Mesendoderm (in vitro differentiated cells): ENCODE data around the gene ZGPAT.
A peak's percentile ranks its signal among the peaks of the same experiment; 100 is the strongest.

Experiments
- DNase-seq: peaks from one replicate; pipeline ENCODE4 v3.0.0; 2013
- H2AK5ac ChIP-seq: 2 replicates; pipeline ENCODE4 v1.6.1; 2013; ENCODE audit warnings: low read length, inconsistent platforms
- H2BK120ac ChIP-seq: 2 replicates; pipeline ENCODE4 v1.6.1; 2013; ENCODE audit warnings: low read depth, mild to moderate bottlenecking, low read length, moderate library complexity, mixed read lengths
- H2BK15ac ChIP-seq: replicated peaks from 2 replicates; pipeline ENCODE4 v1.6.1; 2013; ENCODE audit warnings: low read depth, mild to moderate bottlenecking, moderate library complexity
- H2BK5ac ChIP-seq: 2 replicates; pipeline ENCODE4 v1.6.1; 2013; ENCODE audit warnings: low read length, inconsistent platforms
- H3K18ac ChIP-seq: 2 replicates; pipeline ENCODE4 v1.6.1; 2013; ENCODE audit warnings: mild to moderate bottlenecking, low read length, mixed read lengths
- H3K23ac ChIP-seq: one replicate; pipeline ENCODE4 v1.6.1; 2013; ENCODE audit warnings: low read length
- H3K27ac ChIP-seq: 2 replicates; pipeline ENCODE4 v1.5.1; 2013; ENCODE audit warnings: low read depth, mild to moderate bottlenecking, inconsistent platforms, low read length, moderate library complexity
- H3K27me3 ChIP-seq: 2 replicates; pipeline ENCODE4 v1.6.1; 2013; ENCODE audit warnings: low read length, control low read depth, mild to moderate bottlenecking, inconsistent platforms; ENCODE audit not compliant: insufficient read depth, poor library complexity
- H3K36me3 ChIP-seq: 2 replicates; pipeline ENCODE4 v1.6.1; 2013; ENCODE audit warnings: low read length, inconsistent platforms; ENCODE audit not compliant: control insufficient read depth, insufficient read depth
- H3K4ac ChIP-seq: one replicate; pipeline ENCODE4 v1.6.1; 2013; ENCODE audit warnings: low read depth, mild to moderate bottlenecking, low read length, moderate library complexity
- H3K4me1 ChIP-seq: 2 replicates; pipeline ENCODE4 v1.6.1; 2013; ENCODE audit warnings: low read depth, low read length, inconsistent platforms; ENCODE audit not compliant: control insufficient read depth
- H3K4me2 ChIP-seq: 2 replicates; pipeline ENCODE4 v1.6.1; 2013; ENCODE audit warnings: low read length
- H3K4me3 ChIP-seq: 2 replicates; pipeline ENCODE4 v1.5.1; 2013; ENCODE audit warnings: mild to moderate bottlenecking, low read length
- H3K56ac ChIP-seq: one replicate; pipeline ENCODE4 v1.6.1; 2013; ENCODE audit warnings: low read length
- H3K79me1 ChIP-seq: 2 replicates; pipeline ENCODE4 v1.6.1; 2013; ENCODE audit warnings: low read length, inconsistent platforms
- H3K79me2 ChIP-seq: 2 replicates; pipeline ENCODE4 v1.6.1; 2013; ENCODE audit warnings: mild to moderate bottlenecking, low read length; ENCODE audit not compliant: control insufficient read depth, insufficient read depth
- H3K9ac ChIP-seq: 2 replicates; pipeline ENCODE4 v1.6.1; 2013; ENCODE audit warnings: low read length, inconsistent platforms
- H4K5ac ChIP-seq: one replicate; pipeline ENCODE4 v1.6.1; 2013; ENCODE audit warnings: low read length
- H4K8ac ChIP-seq: one replicate; pipeline ENCODE4 v1.6.1; 2013; ENCODE audit warnings: low read depth, mild to moderate bottlenecking, control low read depth, low read length, moderate library complexity
- WGBS: extraction: QIAGEN DNeasy Blood & Tissue Kit; methylation state at CpG from one replicate; pipeline ENCODE4 v1.1.7; 2013; ENCODE audit warnings: low lambda C conversion rate, missing lambda C conversion rate; ENCODE audit not compliant: insufficient coverage; ENCODE audit errors: extremely low coverage; 5-methylcytosine and 5-hydroxymethylcytosine counted together

ZGPAT gene

DNA sequence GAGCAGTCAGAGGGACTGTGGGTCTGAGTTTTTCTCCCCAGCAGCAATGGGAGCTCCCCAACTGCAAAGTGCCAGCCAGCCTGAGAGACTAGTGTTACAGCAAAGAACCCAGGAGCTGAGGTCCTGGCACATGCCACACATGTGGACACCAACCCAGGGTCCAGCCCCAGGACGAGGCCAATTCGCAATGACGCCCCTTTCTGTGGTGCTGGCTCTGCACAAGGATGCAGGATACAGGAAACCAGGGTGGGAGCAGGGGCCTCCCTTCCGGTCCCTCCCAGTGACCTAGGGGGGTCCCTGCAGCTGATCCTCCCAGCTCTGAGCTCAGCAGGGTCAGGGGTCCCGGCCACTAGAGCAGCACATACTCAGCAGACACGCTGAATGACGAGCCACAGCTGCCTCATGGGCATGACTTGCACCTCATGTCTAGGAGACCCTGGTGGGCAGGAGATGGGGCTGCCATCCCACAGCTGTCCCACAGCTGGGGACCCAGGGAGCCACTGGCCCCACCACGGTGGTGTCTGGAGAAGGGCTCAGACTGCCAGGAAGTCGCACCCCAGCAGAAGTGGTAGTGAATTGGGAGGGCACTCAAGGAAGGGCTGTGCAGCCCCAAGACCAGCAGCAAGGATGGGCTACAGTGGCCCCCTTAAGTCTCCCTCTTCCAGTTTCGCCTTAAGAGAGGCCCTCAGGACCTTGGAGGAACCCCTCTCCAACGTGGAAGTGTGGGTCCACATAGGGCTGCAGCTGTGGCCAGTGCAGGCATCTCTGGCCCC is 3.7 kb upstream of the ZGPAT start:
- Histone ChIP-seq H3K18ac (no peak overlapping the region), H3K79me2 (peaks cover 22% of the 10 kb centered on the region), H3K4me3 (no peak overlapping the region), H3K79me1 (peaks cover 15% of the 10 kb centered on the region), H3K9ac (no peak overlapping the region), H2BK120ac (no peak overlapping the region), H3K36me3 (peaks cover 4% of the 10 kb centered on the region), H3K4me2 (no peak overlapping the region), H3K23ac (no peak overlapping the region), H3K4ac (no peak overlapping the region), H2AK5ac (no peak overlapping the region), H3K27me3 (no peaks in the 10 kb centered on the region), H3K27ac (no peak overlapping the region), H3K4me1 (no peaks in the 10 kb centered on the region), H2BK5ac (no peak overlapping the region), H4K5ac (no peak overlapping the region), H4K8ac (no peak overlapping the region), H3K56ac (no peak overlapping the region), H2BK15ac (no peak overlapping the region)
- WGBS = no CpG with 5 or more reads among the region's 11 CpGs
- DNase-seq = no peak

GRCh38 chr20:63704749-63705117 is 3.1 kb upstream of the ZGPAT start:
- Histone ChIP-seq H3K4me3 (no peak overlapping the region), H3K9ac (no peak overlapping the region), H3K79me1 (peaks cover 16% of the 10 kb centered on the region), H3K18ac (no peak overlapping the region), H2AK5ac (no peak overlapping the region), H3K36me3 (peaks cover 4% of the 10 kb centered on the region), H3K27me3 (no peaks in the 10 kb centered on the region), H3K27ac (no peak overlapping the region), H2BK15ac (no peak overlapping the region), H3K23ac (no peak overlapping the region), H4K5ac (no peak overlapping the region), H4K8ac (no peak overlapping the region), H3K4me2 (no peak overlapping the region), H2BK5ac (no peak overlapping the region), H3K4ac (no peak overlapping the region), H2BK120ac (no peak overlapping the region), H3K79me2 (peaks cover 25% of the 10 kb centered on the region), H3K56ac (no peak overlapping the region), H3K4me1 (no peaks in the 10 kb centered on the region)
- DNase-seq = no peak
- WGBS = no CpG with 5 or more reads among the region's 6 CpGs

GRCh38 chr20:63705232-63706026 is 2.4 kb upstream of the ZGPAT start:
- DNase-seq = no peak
- Histone ChIP-seq H3K9ac (no peak overlapping the region), H3K27me3 (no peaks in the 10 kb centered on the region), H4K5ac (no peak overlapping the region), H3K56ac (no peak overlapping the region), H3K4me3 (no peak overlapping the region), H3K4me2 (no peak overlapping the region), H3K79me1 (peaks cover 16% of the 10 kb centered on the region), H3K4ac (no peak overlapping the region), H2BK120ac (no peak overlapping the region), H3K23ac (no peak overlapping the region), H3K79me2 (peaks cover 25% of the 10 kb centered on the region), H3K27ac (no peak overlapping the region), H2BK15ac (no peak overlapping the region), H3K18ac (no peak overlapping the region), H4K8ac (no peak overlapping the region), H2AK5ac (no peak overlapping the region), H3K36me3 (peaks cover 4% of the 10 kb centered on the region), H2BK5ac (no peak overlapping the region), H3K4me1 (no peaks in the 10 kb centered on the region)
- WGBS = no CpG with 5 or more reads among the region's 8 CpGs

GRCh38 chr20:63706027-63706695 is 1.7 kb upstream of the ZGPAT start:
- no peak for DNase-seq
- no CpG with 5 or more reads among the region's 12 CpGs for WGBS
- Histone ChIP-seq H2BK120ac (no peak overlapping the region), H4K8ac (no peak overlapping the region), H2BK15ac (no peak overlapping the region), H3K79me1 (peaks cover 16% of the 10 kb centered on the region), H3K36me3 (peaks cover 5% of the 10 kb centered on the region), H3K23ac (no peak overlapping the region), H2BK5ac (no peak overlapping the region), H3K4me2 (no peak overlapping the region), H3K27me3 (no peaks in the 10 kb centered on the region), H3K79me2 (peaks cover 26% of the 10 kb centered on the region), H3K4ac (no peak overlapping the region), H3K27ac (no peak overlapping the region), H3K4me3 (no peak overlapping the region), H4K5ac (no peak overlapping the region), H2AK5ac (no peak overlapping the region), H3K9ac (no peak overlapping the region), H3K56ac (no peak overlapping the region), H3K18ac (no peak overlapping the region), H3K4me1 (no peaks in the 10 kb centered on the region)

- H3K79me1 ChIP-seq = peaks cover 18% of the 10 kb centered on the region
- peak; percentile 37 for DNase-seq
- no peaks in the 10 kb centered on the region for H3K4me1 ChIP-seq
- H2AK5ac ChIP-seq = no peak overlapping the region
- H3K27ac ChIP-seq = no peak overlapping the region
- no peak overlapping the region for H3K4ac ChIP-seq
- H3K4me3 ChIP-seq = peak overlapping the region; percentile 80
- no peak overlapping the region for H2BK120ac ChIP-seq
- H3K9ac ChIP-seq = peak overlapping the region; percentile 82
- peaks cover 6% of the 10 kb centered on the region for H3K36me3 ChIP-seq
- peaks cover 28% of the 10 kb centered on the region for H3K79me2 ChIP-seq
- H4K8ac ChIP-seq = peak overlapping the region; percentile 93
- WGBS = no CpG with 5 or more reads among the region's 56 CpGs
- no peak overlapping the region for H2BK5ac ChIP-seq
- H3K56ac ChIP-seq = peak overlapping the region; percentile 96
- H3K27me3 ChIP-seq = no peaks in the 10 kb centered on the region
- H3K23ac ChIP-seq = peak overlapping the region; percentile 89
- no peak overlapping the region for H4K5ac ChIP-seq
- H2BK15ac ChIP-seq = no peak overlapping the region
- H3K4me2 ChIP-seq = peak overlapping the region; percentile 95
- H3K18ac ChIP-seq = peak overlapping the region; percentile 24
These were observed 834 bp upstream of the ZGPAT start for GRCh38 chr20:63706852-63707557.
